Breast epithelium (tissue), 3 donors: ENCODE measurements around the gene MED7.

Experiments
- POLR2A ChIP-seq: fragments of 450-650 bp; IDR thresholded peaks from one replicate; pipeline ENCODE4 v1.6.1; 2016; ENCODE audit warnings: antibody characterized with exemption, mild to moderate bottlenecking, moderate library complexity
- POLR2AphosphoS5 ChIP-seq, 3 donors: sonication (generic); formaldehyde crosslinking; IDR thresholded peaks; one replicate each; pipeline ENCODE4 v1.6.1; 2017; ENCODE audit warnings: antibody characterized with exemption in 3 of 3
- TF ChIP-seq, protein P1 (sequence below), 3 donors: fragments of 450-650 bp; IDR thresholded peaks; one replicate each; pipeline ENCODE4 v1.5.1; 2016 to 2017; ENCODE audit warnings: antibody characterized with exemption in 3 of 3, mild to moderate bottlenecking in 3 of 3, moderate library complexity in 3 of 3

DNA sequence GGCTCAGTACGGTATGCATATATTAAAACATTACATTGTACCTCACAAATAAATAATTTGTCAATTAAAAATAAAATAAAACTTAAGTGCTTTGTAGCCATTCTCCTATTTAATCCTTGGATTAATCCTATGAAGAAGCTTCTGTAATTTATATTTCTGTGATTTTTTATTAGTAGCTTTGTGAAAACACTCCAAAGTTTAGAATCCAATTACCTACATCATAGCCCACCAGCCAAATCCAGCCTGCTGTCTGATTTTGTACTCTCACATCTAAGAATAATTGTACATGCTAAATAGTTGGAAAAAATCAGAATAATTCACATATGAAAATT lies 10.4 kb downstream of the MED7 start:
- TF ChIP-seq, protein P1, sequence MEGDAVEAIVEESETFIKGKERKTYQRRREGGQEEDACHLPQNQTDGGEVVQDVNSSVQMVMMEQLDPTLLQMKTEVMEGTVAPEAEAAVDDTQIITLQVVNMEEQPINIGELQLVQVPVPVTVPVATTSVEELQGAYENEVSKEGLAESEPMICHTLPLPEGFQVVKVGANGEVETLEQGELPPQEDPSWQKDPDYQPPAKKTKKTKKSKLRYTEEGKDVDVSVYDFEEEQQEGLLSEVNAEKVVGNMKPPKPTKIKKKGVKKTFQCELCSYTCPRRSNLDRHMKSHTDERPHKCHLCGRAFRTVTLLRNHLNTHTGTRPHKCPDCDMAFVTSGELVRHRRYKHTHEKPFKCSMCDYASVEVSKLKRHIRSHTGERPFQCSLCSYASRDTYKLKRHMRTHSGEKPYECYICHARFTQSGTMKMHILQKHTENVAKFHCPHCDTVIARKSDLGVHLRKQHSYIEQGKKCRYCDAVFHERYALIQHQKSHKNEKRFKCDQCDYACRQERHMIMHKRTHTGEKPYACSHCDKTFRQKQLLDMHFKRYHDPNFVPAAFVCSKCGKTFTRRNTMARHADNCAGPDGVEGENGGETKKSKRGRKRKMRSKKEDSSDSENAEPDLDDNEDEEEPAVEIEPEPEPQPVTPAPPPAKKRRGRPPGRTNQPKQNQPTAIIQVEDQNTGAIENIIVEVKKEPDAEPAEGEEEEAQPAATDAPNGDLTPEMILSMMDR (IDR thresholded peaks at IDR 0.05), result no peak
- TF ChIP-seq POLR2AphosphoS5 (IDR thresholded peaks at IDR 0.05), result no peak
- no peak for TF ChIP-seq POLR2A
